K562 (cell line): ENCODE measurements around the gene FLAD1. TPM values are rescaled to one million over a fixed set of nuclear protein-coding genes. Genes with fewer than 3 reads are reported as not detected.
A peak's percentile ranks its signal among the peaks of the same experiment; 100 is the strongest.

Experiments
- BMI1 ChIP-seq: fragments of 150-350 bp; IDR thresholded peaks from 2 replicates; pipeline ENCODE4 v1.6.1; 2014; ENCODE audit warnings: low read length
- CHAMP1 ChIP-seq: fragments of 450-650 bp; IDR thresholded peaks from 2 replicates; pipeline ENCODE4 v1.6.1; 2016; ENCODE audit warnings: mild to moderate bottlenecking
- ETV1 ChIP-seq: fragments of 450-650 bp; conservative IDR thresholded peaks from 2 replicates; pipeline ENCODE4 v1.6.1; 2016; ENCODE audit warnings: missing genetic modification characterization, control low read depth, low read depth, missing compliant biosample characterization
- MBD1 ChIP-seq: fragments of 250-450 bp; sonication (Bioruptor Pico); IDR thresholded peaks from 2 replicates; pipeline ENCODE4 v1.8.0; 2022; ENCODE audit warnings: inconsistent platforms
- MTA2 ChIP-seq: fragments of 450-650 bp; IDR thresholded peaks from 2 replicates; pipeline ENCODE4 v1.6.1; 2016; ENCODE audit warnings: low read depth
- PHF8 ChIP-seq: fragments of 200-600 bp; sonication (generic); IDR thresholded peaks from 2 replicates; pipeline ENCODE4 v1.6.1; 2012; ENCODE audit warnings: mixed run types, mild to moderate bottlenecking, inconsistent platforms, low read length, moderate library complexity, borderline replicate concordance
- PML ChIP-seq: IDR thresholded peaks from 2 replicates; pipeline ENCODE4 v1.6.1; 2012; ENCODE audit warnings: low read length, inconsistent platforms
- POLR2H ChIP-seq: IDR thresholded peaks from 2 replicates; pipeline ENCODE4 v1.6.1; 2016; ENCODE audit warnings: missing genetic modification characterization, low read depth, mild to moderate bottlenecking, control low read depth, missing compliant biosample characterization, moderate library complexity
- RCOR1 ChIP-seq, 2 experiments: IDR thresholded peaks; 2 replicates each; pipeline ENCODE4 v1.6.1; 2012; ENCODE audit warnings: low read depth in 2 of 2, low read length in 2 of 2, borderline replicate concordance in 1 of 2, improper control_type of control experiment in 1 of 2
- REST ChIP-seq, 2 experiments: fragments of 450-650 bp; formaldehyde crosslinking in 1 of 2; IDR thresholded peaks; 2 replicates each; pipeline versions ENCODE4 v1.4.0 to v1.6.1; 2014 to 2020; ENCODE audit warnings: mild to moderate bottlenecking in 2 of 2, borderline replicate concordance in 1 of 2, low read depth in 1 of 2
- TAL1 ChIP-seq: fragments of 450-650 bp; IDR thresholded peaks from 2 replicates; pipeline ENCODE4 v1.6.1; 2016; ENCODE audit warnings: mild to moderate bottlenecking
- TCFL5 ChIP-seq: fragments of 250-450 bp; sonication (Bioruptor Pico); conservative IDR thresholded peaks from 2 replicates; pipeline ENCODE4 v1.6.1; 2021; ENCODE audit warnings: mild to moderate bottlenecking, moderate library complexity, matching md5 sums
- ZEB2 ChIP-seq: fragments of 450-650 bp; IDR thresholded peaks from 2 replicates; pipeline ENCODE4 v1.6.1; 2016
- ZNF384 ChIP-seq: IDR thresholded peaks from 2 replicates; pipeline ENCODE4 v1.6.1; 2012; ENCODE audit warnings: low read depth, low read length, improper control_type of control experiment
- ZNF444 ChIP-seq: fragments of 250-450 bp; sonication (Bioruptor Pico); IDR thresholded peaks from 2 replicates; pipeline ENCODE4 v1.4.0; 2020; ENCODE audit warnings: mild to moderate bottlenecking, moderate library complexity
- polyA plus RNA-seq, 8 experiments: library from polyadenylated mRNA; depleted of rRNA in 4 of 8; stranded (reverse) in 5 of 8; unstranded in 3 of 8; fragments of >200 nt; fragmentation: Nextera tagmentation in 2 of 8; fragmentation: Illumina TruSeq in 1 of 8; extraction: Ambion mirVana in 2 of 8; extraction: Trizol in 1 of 8; gene quantifications; 2 replicates each; pipeline versions ENCODE4 v1.2.1 to v1.2.3, GENCODE V29; 2011 to 2014; ENCODE audit warnings: inconsistent platforms in 1 of 8, missing spikeins in 1 of 8
- total RNA-seq, 7 experiments: library from RNA; depleted of rRNA in 6 of 7; stranded (reverse); fragments of >200 nt in 6 of 7; fragmentation: Illumina TruSeq in 2 of 7; extraction: Trizol in 2 of 7; gene quantifications; 2 replicates each; pipeline versions ENCODE4 v1.2.1 to v1.2.3, GENCODE V29; 2011 to 2021; ENCODE audit warnings: low replicate concordance in 1 of 7

FLAD1 gene
- total and polyA plus RNA-seq, 9 of the 15 experiments (the other 6 are each of a cell fraction or from before 2014, with no cell fraction given), result 24.9 to 85.8 (median 67.0) TPM

- no peak for TF ChIP-seq CHAMP1
- peak in 1 of 2 experiments; percentile 51; a peak in 2 of 4 replicates for TF ChIP-seq RCOR1 (IDR thresholded peaks at IDR 0.05; ENCODE audit: borderline replicate concordance in 1 of 2, low read depth in 2 of 2, low read length in 2 of 2)
- no peak for TF ChIP-seq BMI1
- peak; percentile 85 for TF ChIP-seq REST (IDR thresholded peaks at IDR 0.05; ENCODE audit: borderline replicate concordance)
- TF ChIP-seq REST (CRISPR knock-in tag; IDR thresholded peaks at IDR 0.05; ENCODE audit: low read depth), result no peak; the same call in 1 of the 2 replicates
- 0 out of 2 replicates have a peak, but pooled peaks have one; percentile 36 for TF ChIP-seq TCFL5 (CRISPR knock-in tag)
- TF ChIP-seq ETV1 (tag), result peak; percentile 72
- no peak for TF ChIP-seq MBD1 (CRISPR knock-in tag)
- TF ChIP-seq TAL1, result peak; percentile 6; the same call in 1 of the 2 replicates
- peak; percentile 46 for TF ChIP-seq MTA2
- peak; percentile 93 for TF ChIP-seq ZEB2
- peak; percentile 49 for TF ChIP-seq POLR2H (tag)
- TF ChIP-seq ZNF384, result 0 out of 2 replicates have a peak, but pooled peaks have one; percentile 4
- TF ChIP-seq PHF8, result peak; percentile 66; the same call in 1 of the 2 replicates
- peak; percentile 71 for TF ChIP-seq ZNF444 (CRISPR knock-in tag)
- TF ChIP-seq PML, result peak; percentile 66; the same call in 1 of the 2 replicates
Observed at GRCh38 chr1:155000726-155001424, 17.7 kb downstream of the FLAD1 start (continued).
